ENCODE measurements around the gene PPP2R2B. TPM values are rescaled to one million over a fixed set of nuclear protein-coding genes. Genes with fewer than 3 reads are reported as not detected.

Gene PPP2R2B
- total and polyA plus RNA-seq, 11 donors = 0.03 to 2.9 (median 0.30) TPM; not detected in 1

DNA sequence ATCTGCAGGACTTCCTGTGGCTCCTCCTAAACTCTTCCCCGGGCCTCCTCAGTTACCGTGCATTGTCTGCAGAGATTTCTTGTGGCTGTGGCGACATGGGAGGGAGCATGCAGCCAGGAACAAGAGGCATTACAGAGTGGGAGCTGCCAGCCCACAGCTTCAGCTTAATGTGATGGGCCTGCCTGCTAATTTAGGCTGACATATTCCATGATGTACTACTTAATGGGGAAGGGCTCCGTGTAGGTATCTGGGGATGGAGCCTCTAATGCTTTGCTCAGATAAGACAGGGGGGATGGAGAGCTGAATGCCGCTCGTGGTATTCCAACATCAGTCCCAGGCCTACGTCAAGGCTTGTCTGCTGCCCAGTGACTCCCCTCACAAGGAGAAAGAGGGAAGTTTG lies 225.0 kb downstream of the PPP2R2B start:
- WGBS, 4 donors = 59 to 65% (median 60%) methylated on average over 4 to 7 of the region's 7 CpGs
- Histone ChIP-seq H3K27me3 (no peaks in the 10 kb centered on the region), H3K9me3 (no peaks in the 10 kb centered on the region), H3K36me3 (no peaks in the 10 kb centered on the region), H3K27ac (no peak overlapping the region), H3K4me1 (no peaks in the 10 kb centered on the region), H3K4me3 (no peak overlapping the region)
- no peak for DNase-seq
- intact Hi-C loops (cut with DNase I) = loop anchor here in 1 of 10 donors (10.0 kb wide), 1 partner anchor 311 kb away; no protein-coding TSS in a partner anchor
- no peak for ATAC-seq
- no peak for TF ChIP-seq POLR2A (IDR thresholded peaks at IDR 0.05)
- TF ChIP-seq, protein P1, sequence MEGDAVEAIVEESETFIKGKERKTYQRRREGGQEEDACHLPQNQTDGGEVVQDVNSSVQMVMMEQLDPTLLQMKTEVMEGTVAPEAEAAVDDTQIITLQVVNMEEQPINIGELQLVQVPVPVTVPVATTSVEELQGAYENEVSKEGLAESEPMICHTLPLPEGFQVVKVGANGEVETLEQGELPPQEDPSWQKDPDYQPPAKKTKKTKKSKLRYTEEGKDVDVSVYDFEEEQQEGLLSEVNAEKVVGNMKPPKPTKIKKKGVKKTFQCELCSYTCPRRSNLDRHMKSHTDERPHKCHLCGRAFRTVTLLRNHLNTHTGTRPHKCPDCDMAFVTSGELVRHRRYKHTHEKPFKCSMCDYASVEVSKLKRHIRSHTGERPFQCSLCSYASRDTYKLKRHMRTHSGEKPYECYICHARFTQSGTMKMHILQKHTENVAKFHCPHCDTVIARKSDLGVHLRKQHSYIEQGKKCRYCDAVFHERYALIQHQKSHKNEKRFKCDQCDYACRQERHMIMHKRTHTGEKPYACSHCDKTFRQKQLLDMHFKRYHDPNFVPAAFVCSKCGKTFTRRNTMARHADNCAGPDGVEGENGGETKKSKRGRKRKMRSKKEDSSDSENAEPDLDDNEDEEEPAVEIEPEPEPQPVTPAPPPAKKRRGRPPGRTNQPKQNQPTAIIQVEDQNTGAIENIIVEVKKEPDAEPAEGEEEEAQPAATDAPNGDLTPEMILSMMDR (IDR thresholded peaks at IDR 0.05) = no peak

DNA sequence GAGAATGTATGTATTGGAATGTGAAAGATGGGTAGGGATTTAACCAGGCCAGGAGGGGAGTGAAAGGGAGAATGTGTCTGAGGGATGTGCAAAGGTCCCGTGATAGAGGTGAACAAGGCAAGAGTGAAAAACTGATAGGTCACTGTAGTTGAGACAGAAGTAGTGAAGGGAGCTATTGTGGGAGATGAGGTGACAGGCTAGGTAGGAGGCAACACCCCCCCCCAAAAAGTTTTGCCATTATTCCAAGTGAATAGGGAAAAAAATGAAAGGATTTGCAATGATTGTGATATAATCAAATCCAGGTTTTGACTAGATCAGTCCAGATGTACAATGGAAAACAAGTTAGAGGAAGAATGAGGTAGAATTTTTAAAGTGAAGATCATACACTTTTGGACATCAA lies 226.0 kb downstream of the PPP2R2B start:
- 88 to 94% (median 89%) methylated on average over 1 of the region's 1 CpG for WGBS, 4 donors
- Histone ChIP-seq H3K9me3 (no peaks in the 10 kb centered on the region), H3K36me3 (no peaks in the 10 kb centered on the region), H3K27me3 (no peaks in the 10 kb centered on the region), H3K4me3 (no peak overlapping the region), H3K27ac (no peak overlapping the region), H3K4me1 (no peaks in the 10 kb centered on the region)
- no peak for TF ChIP-seq POLR2A (IDR thresholded peaks at IDR 0.05)
- TF ChIP-seq, protein P1 (IDR thresholded peaks at IDR 0.05) = no peak
- no peak for ATAC-seq
- no peak for DNase-seq
- intact Hi-C loops (cut with DNase I) = loop anchor here in 1 of 10 donors (10.0 kb wide), 1 partner anchor 312 kb away; no protein-coding TSS in a partner anchor

- Histone ChIP-seq H3K4me3 (no peak overlapping the region), H3K27ac (no peak overlapping the region), H3K4me1 (no peaks in the 10 kb centered on the region), H3K27me3 (no peaks in the 10 kb centered on the region), H3K36me3 (no peaks in the 10 kb centered on the region), H3K9me3 (no peaks in the 10 kb centered on the region)
- WGBS, 4 donors = 25 to 52% (median 36%) methylated on average over 3 of the region's 3 CpGs
- intact Hi-C loops (cut with DNase I) = no loop called here
- no peak for ATAC-seq
- TF ChIP-seq, protein P1 (IDR thresholded peaks at IDR 0.05) = no peak
- no peak for TF ChIP-seq POLR2A (IDR thresholded peaks at IDR 0.05)
- DNase-seq = no peak
Observed at GRCh38 chr5:146647656-146648199, 230.8 kb downstream of the PPP2R2B start.

GRCh38 chr5:146646441-146646840 lies 232.1 kb downstream of the PPP2R2B start:
- Histone ChIP-seq H3K4me1 (no peaks in the 10 kb centered on the region), H3K27me3 (no peaks in the 10 kb centered on the region), H3K27ac (no peak overlapping the region), H3K36me3 (no peaks in the 10 kb centered on the region), H3K4me3 (no peak overlapping the region), H3K9me3 (no peaks in the 10 kb centered on the region)
- WGBS, 4 donors = 66 to 86% (median 73%) methylated on average over 1 of the region's 1 CpG
- TF ChIP-seq, protein P1 (IDR thresholded peaks at IDR 0.05) = no peak
- TF ChIP-seq POLR2A (IDR thresholded peaks at IDR 0.05) = no peak
- no peak for DNase-seq
- no peak for ATAC-seq
- intact Hi-C loops (cut with DNase I) = no loop called here

Data from heart left ventricle (tissue), 16 donors.